Esophagus muscularis mucosa (tissue), 4 donors: ENCODE data around the gene HRCT1. TPM values are rescaled to one million over a fixed set of nuclear protein-coding genes. Genes with fewer than 3 reads are reported as not detected.
"Not testable (repeated sequence)": the region's sequence is repeated elsewhere in the genome, so short reads cannot be mapped to it uniquely, and the experiment has no call there.

Source experiments
- DNase-seq: peaks from one replicate; pipeline ENCODE4 v3.0.0-alpha.2; 2017; ENCODE audit errors: extremely low spot score
- H3K27ac ChIP-seq, 4 donors: fragments of 200-600 bp; sonication (generic); replicated peaks in 1 of 4; 1 replicate in 3 of 4; 2 replicates in 1 of 4; pipeline ENCODE4 v1.5.1; 2016 to 2019; ENCODE audit warnings: mild to moderate bottlenecking in 1 of 4
- H3K27me3 ChIP-seq, 4 donors: fragments of 200-600 bp; sonication (generic); one replicate each; pipeline versions ENCODE4 v1.5.1 to v1.6.0; 2016 to 2019
- H3K36me3 ChIP-seq, 4 donors: fragments of 200-600 bp; sonication (generic); one replicate each; pipeline ENCODE4 v1.5.1; 2016 to 2019
- H3K4me1 ChIP-seq, 4 donors: fragments of 200-600 bp; sonication (generic); one replicate each; pipeline ENCODE4 v1.5.1; 2016 to 2019
- H3K4me3 ChIP-seq, 4 donors: fragments of 200-600 bp; sonication (generic); 1 replicate in 2 of 4; 2 replicates in 2 of 4; pipeline ENCODE4 v1.5.1; 2016 to 2019; ENCODE audit warnings: mild to moderate bottlenecking in 4 of 4, moderate library complexity in 1 of 4
- H3K9me3 ChIP-seq, 4 donors: fragments of 200-600 bp; sonication (generic); 1 replicate in 3 of 4; 2 replicates in 1 of 4; pipeline ENCODE4 v1.5.1; 2016 to 2019
- EP300 ChIP-seq: sonication (generic); formaldehyde crosslinking; IDR thresholded peaks from one replicate; pipeline ENCODE4 v1.6.1; 2017; ENCODE audit warnings: antibody characterized with exemption
- POLR2A ChIP-seq: fragments of 450-650 bp; IDR thresholded peaks from one replicate; pipeline ENCODE4 v1.6.1; 2017; ENCODE audit warnings: antibody characterized with exemption, moderate library complexity, mild to moderate bottlenecking, low read depth
- POLR2AphosphoS5 ChIP-seq, 2 donors: sonication (generic); formaldehyde crosslinking; IDR thresholded peaks; one replicate each; pipeline ENCODE4 v1.6.1; 2017; ENCODE audit warnings: antibody characterized with exemption in 2 of 2
- WGBS: methylation state at CpG from one replicate; pipeline ENCODE4 v1.1.5; 2018; 5-methylcytosine and 5-hydroxymethylcytosine counted together
- intact Hi-C: fragments of 100-400 bp; cut with DNase I; formaldehyde crosslinking; loops from one replicate; pipeline ENCODE4 v1.15.1; 2023
- total RNA-seq, 4 donors: library from RNA; depleted of rRNA; stranded (reverse); fragments of >200 nt; gene quantifications; one replicate each; pipeline versions ENCODE4 v1.1.0 to v1.2.1, GENCODE V29; 2016
- TF ChIP-seq, protein P1 (sequence below), 3 experiments: fragments of 200-600 bp in 2 of 3; fragments of 450-650 bp in 1 of 3; sonication (generic) in 2 of 3; IDR thresholded peaks; one replicate each; pipeline ENCODE4 v1.5.1; 2017 to 2019; ENCODE audit warnings: antibody characterized with exemption in 3 of 3, mild to moderate bottlenecking in 2 of 3, moderate library complexity in 1 of 3

HRCT1 gene
- total RNA-seq, 4 donors from 2014 or later, result 3.7 to 53.0 (median 15.6) TPM

DNA sequence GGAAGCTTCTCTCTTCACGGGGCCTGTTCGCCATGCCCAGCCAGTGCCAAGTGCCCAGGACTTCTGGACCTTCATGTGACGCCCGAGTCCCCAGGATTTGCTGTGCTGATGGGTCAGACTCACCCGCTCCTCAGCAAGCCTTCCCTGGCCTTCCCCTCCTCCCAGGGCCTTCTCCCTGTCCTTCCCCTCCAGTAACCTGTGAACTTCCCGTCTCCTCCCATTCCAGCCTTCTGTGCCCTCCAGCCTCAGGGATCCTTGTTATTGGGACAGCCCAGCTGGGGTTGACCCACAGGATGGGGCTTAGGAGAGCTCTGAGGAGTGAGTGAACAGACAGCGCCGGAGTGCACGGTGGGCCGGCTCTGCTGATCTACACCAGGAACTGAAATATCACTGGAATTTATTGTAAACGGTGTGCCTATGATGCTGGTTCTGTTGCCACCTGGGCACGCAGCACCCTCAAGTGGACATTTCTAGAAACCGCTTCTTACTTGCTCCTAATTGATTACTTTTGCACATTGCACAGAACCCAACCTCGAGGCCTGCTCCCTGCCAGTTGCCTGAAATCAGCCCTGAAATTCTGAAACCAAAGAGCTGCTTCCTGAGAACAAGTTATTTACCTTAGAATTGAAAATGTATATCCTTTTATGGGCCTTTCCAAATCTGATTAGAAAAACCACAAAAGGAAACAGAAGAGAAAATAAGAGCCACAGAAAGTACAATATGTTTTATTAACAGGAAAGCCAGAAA lies 4.8 kb downstream of the HRCT1 start:
- peaks cover 67 to 75% (median 69%) of the 10 kb centered on the region in 4 donors for H3K4me1 ChIP-seq
- no peaks in the 10 kb centered on the region for H3K27me3 ChIP-seq
- H3K27ac ChIP-seq, result peak overlapping the region; percentile 91 to 97 (median 93)
- DNase-seq, result no peak
- WGBS, result 60% methylated on average over 10 of the region's 14 CpGs
- no peaks in the 10 kb centered on the region for H3K36me3 ChIP-seq
- TF ChIP-seq POLR2AphosphoS5 (IDR thresholded peaks at IDR 0.05) (peak; percentile 35 to 59), EP300 (no peak), POLR2A (no peak)
- TF ChIP-seq, protein P1, sequence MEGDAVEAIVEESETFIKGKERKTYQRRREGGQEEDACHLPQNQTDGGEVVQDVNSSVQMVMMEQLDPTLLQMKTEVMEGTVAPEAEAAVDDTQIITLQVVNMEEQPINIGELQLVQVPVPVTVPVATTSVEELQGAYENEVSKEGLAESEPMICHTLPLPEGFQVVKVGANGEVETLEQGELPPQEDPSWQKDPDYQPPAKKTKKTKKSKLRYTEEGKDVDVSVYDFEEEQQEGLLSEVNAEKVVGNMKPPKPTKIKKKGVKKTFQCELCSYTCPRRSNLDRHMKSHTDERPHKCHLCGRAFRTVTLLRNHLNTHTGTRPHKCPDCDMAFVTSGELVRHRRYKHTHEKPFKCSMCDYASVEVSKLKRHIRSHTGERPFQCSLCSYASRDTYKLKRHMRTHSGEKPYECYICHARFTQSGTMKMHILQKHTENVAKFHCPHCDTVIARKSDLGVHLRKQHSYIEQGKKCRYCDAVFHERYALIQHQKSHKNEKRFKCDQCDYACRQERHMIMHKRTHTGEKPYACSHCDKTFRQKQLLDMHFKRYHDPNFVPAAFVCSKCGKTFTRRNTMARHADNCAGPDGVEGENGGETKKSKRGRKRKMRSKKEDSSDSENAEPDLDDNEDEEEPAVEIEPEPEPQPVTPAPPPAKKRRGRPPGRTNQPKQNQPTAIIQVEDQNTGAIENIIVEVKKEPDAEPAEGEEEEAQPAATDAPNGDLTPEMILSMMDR (IDR thresholded peaks at IDR 0.05), result peak; percentile 48 to 71 (median 66)
- H3K9me3 ChIP-seq, result no peaks in the 10 kb centered on the region
- intact Hi-C loops, result no loop called here
- H3K4me3 ChIP-seq, result peak overlapping the region; percentile 7 to 32 (median 22)

DNA sequence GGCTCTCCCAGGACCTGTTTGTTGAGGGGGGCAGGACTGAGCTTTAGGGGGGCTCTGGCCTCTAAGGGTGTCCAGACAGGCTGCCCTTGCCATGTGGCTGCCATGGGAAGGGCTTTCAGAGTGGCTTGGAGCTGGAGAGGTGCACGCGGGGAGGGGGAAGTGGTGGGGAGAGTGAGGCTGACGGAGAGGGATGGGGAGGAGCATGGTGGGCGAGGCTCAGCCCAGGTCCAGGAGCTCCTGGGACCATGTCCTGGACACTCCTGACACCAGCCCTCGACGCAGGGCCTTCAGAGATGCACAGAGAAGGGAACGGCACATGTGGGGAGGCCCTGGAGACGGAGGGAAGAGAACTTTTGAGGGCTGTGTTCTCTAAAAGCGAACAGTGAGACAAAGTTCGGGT lies 5.7 kb downstream of the HRCT1 start:
- DNase-seq, result no peak
- intact Hi-C loops, result no loop called here
- H3K4me3 ChIP-seq, result peak overlapping the region in 2 of 4 donors; percentile 4 to 23
- peaks cover 58 to 66% (median 60%) of the 10 kb centered on the region in 4 donors for H3K4me1 ChIP-seq
- no peak for TF ChIP-seq EP300
- TF ChIP-seq POLR2AphosphoS5 (IDR thresholded peaks at IDR 0.05), result peak in 1 of 2 donors; percentile 6
- H3K9me3 ChIP-seq, result no peaks in the 10 kb centered on the region
- peak overlapping the region; percentile 50 to 97 (median 92) for H3K27ac ChIP-seq
- 77% methylated on average over 10 of the region's 10 CpGs for WGBS
- no peaks in the 10 kb centered on the region for H3K36me3 ChIP-seq
- no peaks in the 10 kb centered on the region for H3K27me3 ChIP-seq

DNA sequence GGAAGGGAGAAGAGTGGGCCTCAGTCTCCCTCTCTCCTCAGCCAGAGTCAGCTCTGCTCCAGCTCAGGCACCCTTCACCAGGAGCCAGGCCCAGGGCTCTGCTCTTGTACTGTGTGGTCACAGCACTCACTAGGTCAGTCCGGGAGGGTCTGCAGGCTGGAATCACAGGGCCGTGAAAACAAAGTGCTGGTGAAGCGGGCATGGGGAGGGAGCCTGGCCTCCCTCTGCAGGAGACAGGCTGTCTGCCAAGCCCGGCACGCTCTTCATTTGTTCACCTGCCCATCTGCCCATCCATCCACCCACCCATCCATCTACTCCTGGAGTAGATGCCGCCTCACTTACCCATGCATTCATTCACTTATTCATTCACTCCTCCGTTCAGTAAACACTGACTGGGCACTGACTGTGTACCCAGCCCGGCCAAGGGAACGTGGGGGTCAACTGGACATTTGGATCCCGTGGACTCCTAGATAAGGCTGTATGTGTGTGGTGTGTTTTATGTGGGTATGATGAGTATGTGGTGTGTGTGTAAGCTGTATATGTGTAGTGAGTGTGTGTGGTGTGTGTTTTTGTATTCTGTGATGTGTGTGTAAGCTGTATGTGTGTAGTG lies 6.9 kb downstream of the HRCT1 start:
- no peak for TF ChIP-seq POLR2AphosphoS5 (IDR thresholded peaks at IDR 0.05)
- TF ChIP-seq POLR2A, result no peak
- TF ChIP-seq, protein P1 (IDR thresholded peaks at IDR 0.05), result no peak
- no peak for TF ChIP-seq EP300
- Histone ChIP-seq H3K36me3 (no peaks in the 10 kb centered on the region), H3K9me3 (no peaks in the 10 kb centered on the region), H3K4me3 (peak overlapping the region in 3 of 4 donors; percentile 3 to 14 (median 14)), H3K27ac (peak overlapping the region in 3 of 4 donors; percentile 7 to 30 (median 22)), H3K27me3 (no peaks in the 10 kb centered on the region), H3K4me1 (peaks cover 47 to 61% (median 55%) of the 10 kb centered on the region in 4 donors)
- DNase-seq, result no peak
- 91% methylated on average over 10 of the region's 10 CpGs for WGBS
- intact Hi-C loops, result no loop called here

DNA sequence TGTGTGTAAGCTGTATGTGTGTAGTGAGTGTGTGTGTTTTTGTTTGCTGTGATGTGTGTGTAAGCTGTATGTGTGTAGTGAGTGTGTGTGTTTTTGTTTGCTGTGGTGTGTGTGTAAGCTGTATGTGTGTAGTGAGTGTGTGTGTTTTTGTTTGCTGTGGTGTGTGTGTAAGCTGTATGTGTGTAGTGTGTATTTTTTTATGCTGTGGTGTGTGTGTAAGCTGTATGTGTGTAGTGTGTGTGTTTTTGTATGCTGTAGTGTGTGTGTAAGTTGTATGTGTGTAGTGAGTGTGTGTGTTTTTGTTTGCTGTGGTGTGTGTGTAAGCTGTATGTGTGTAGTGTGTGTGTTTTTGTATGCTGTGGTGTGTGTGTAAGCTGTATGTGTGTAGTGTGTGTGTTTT lies 7.4 kb downstream of the HRCT1 start:
- Histone ChIP-seq H3K4me3 (peak overlapping the region in 1 of 4 donors; percentile 14), H3K4me1 (peaks cover 46 to 61% (median 54%) of the 10 kb centered on the region in 4 donors)
- intact Hi-C loops, H3K36me3 ChIP-seq, H3K27ac ChIP-seq, H3K27me3 ChIP-seq, H3K9me3 ChIP-seq, DNase-seq: not testable (repeated sequence)

DNA sequence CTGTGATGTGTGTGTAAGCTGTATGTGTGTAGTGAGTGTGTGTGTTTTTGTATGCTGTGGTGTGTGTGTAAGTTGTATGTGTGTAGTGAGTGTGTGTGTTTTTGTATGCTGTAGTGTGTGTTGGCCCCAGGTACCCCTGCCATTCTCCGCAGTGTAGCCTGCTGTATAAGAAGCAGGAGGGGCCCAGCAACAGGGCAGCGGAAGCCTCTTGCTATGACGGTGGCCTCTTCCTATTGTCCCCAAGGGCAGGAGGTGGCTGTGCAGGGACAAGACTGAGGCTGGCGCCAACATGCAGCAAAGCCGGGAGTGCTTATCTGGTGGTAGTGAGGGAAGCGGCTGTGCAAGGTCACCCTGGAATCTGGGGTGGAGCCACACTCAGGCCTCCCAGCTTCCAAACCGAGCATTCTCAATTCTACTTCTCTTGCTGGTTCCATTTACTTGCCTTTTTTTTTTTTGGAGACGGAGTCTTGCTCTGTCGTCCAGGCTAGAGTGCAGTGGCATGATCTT lies 8.4 kb downstream of the HRCT1 start:
- Histone ChIP-seq H3K27ac (peak overlapping the region; percentile 30 to 58 (median 35)), H3K27me3 (no peaks in the 10 kb centered on the region), H3K36me3 (no peaks in the 10 kb centered on the region), H3K9me3 (no peaks in the 10 kb centered on the region), H3K4me3 (no peak overlapping the region), H3K4me1 (peaks cover 41 to 52% (median 51%) of the 10 kb centered on the region in 4 donors)
- TF ChIP-seq POLR2A (no peak), EP300 (no peak), POLR2AphosphoS5 (IDR thresholded peaks at IDR 0.05) (peak; percentile 33 to 37)
- TF ChIP-seq, protein P1 (IDR thresholded peaks at IDR 0.05), result no peak
- no peak for DNase-seq
- 40% methylated on average over 7 of the region's 9 CpGs for WGBS
- intact Hi-C loops, result no loop called here
